Nephron progenitor cell (in vitro differentiated cells): ENCODE results near the gene ZNF654.

Experiments
- DNase-seq: peaks from one replicate; pipeline ENCODE4 v3.0.0; 2021
- H3K27ac Mint-ChIP-seq: 2 replicates; pipeline ENCODE4 v1.8.0; 2021; ENCODE audit warnings: mild to moderate bottlenecking, moderate library complexity, mixed read lengths
- H3K27me3 Mint-ChIP-seq: 2 replicates; pipeline ENCODE4 v1.8.0; 2021; ENCODE audit warnings: mild to moderate bottlenecking, low read depth, mixed read lengths; ENCODE audit not compliant: poor library complexity
- H3K36me3 Mint-ChIP-seq: 2 replicates; pipeline ENCODE4 v1.8.0; 2021; ENCODE audit warnings: low read depth, mixed read lengths
- H3K4me1 Mint-ChIP-seq: 2 replicates; pipeline ENCODE4 v1.8.0; 2021; ENCODE audit warnings: mixed read lengths
- H3K4me3 Mint-ChIP-seq: 2 replicates; pipeline ENCODE4 v1.8.0; 2021; ENCODE audit warnings: mild to moderate bottlenecking, moderate library complexity, mixed read lengths
- H3K9me3 Mint-ChIP-seq: 2 replicates; pipeline ENCODE4 v1.8.0; 2021; ENCODE audit warnings: mild to moderate bottlenecking, moderate library complexity, mixed read lengths
- TF ChIP-seq, protein P1 (sequence below): fragments of 200-600 bp; sonication (generic); IDR thresholded peaks from 2 replicates; pipeline ENCODE4 v1.5.0; 2021; ENCODE audit warnings: antibody characterized with exemption

ZNF654 gene

GRCh38 chr3:88028876-88029275, 30.2 kb upstream of the ZNF654 start:
- H3K9me3 Mint-ChIP-seq = peaks cover 43% of the 10 kb centered on the region
- no peak overlapping the region for H3K27ac Mint-ChIP-seq
- no peak overlapping the region for H3K4me3 Mint-ChIP-seq
- H3K4me1 Mint-ChIP-seq = peaks cover 6% of the 10 kb centered on the region
- H3K36me3 Mint-ChIP-seq = peaks cover 6% of the 10 kb centered on the region
- DNase-seq = no peak
- peaks cover 3% of the 10 kb centered on the region for H3K27me3 Mint-ChIP-seq
- TF ChIP-seq, protein P1, sequence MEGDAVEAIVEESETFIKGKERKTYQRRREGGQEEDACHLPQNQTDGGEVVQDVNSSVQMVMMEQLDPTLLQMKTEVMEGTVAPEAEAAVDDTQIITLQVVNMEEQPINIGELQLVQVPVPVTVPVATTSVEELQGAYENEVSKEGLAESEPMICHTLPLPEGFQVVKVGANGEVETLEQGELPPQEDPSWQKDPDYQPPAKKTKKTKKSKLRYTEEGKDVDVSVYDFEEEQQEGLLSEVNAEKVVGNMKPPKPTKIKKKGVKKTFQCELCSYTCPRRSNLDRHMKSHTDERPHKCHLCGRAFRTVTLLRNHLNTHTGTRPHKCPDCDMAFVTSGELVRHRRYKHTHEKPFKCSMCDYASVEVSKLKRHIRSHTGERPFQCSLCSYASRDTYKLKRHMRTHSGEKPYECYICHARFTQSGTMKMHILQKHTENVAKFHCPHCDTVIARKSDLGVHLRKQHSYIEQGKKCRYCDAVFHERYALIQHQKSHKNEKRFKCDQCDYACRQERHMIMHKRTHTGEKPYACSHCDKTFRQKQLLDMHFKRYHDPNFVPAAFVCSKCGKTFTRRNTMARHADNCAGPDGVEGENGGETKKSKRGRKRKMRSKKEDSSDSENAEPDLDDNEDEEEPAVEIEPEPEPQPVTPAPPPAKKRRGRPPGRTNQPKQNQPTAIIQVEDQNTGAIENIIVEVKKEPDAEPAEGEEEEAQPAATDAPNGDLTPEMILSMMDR = no peak

DNA sequence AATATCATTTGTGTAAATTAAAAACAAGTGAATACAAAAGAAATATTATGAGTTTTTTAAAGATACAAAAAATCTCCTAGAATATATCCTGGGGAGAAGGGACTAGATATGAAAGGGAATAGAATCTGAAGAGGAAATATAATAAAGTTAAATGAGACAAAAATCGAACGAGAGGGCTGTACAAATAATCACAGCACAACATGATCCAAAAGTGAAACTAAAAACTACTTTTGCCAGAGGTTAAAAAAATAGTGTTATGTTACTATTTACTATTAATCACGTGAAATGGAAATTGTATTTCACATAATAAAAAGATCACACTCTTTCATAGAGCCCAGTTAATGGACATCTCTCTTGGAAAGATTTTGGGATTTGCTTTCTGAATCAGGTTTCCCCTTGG, 28.8 kb upstream of the ZNF654 start:
- Mint-ChIP-seq H3K36me3 (peaks cover 6% of the 10 kb centered on the region), H3K27me3 (peaks cover 3% of the 10 kb centered on the region), H3K9me3 (peaks cover 38% of the 10 kb centered on the region), H3K4me1 (no peaks in the 10 kb centered on the region), H3K4me3 (no peak overlapping the region), H3K27ac (no peak overlapping the region)
- no peak for DNase-seq
- TF ChIP-seq, protein P1 = no peak

- no peaks in the 10 kb centered on the region for H3K4me1 Mint-ChIP-seq
- H3K36me3 Mint-ChIP-seq = no peaks in the 10 kb centered on the region
- H3K27me3 Mint-ChIP-seq = no peaks in the 10 kb centered on the region
- H3K4me3 Mint-ChIP-seq = no peak overlapping the region
- H3K9me3 Mint-ChIP-seq = peaks cover 23% of the 10 kb centered on the region
- TF ChIP-seq, protein P1 = no peak
- no peak for DNase-seq
- no peak overlapping the region for H3K27ac Mint-ChIP-seq
These were observed 27.4 kb upstream of the ZNF654 start for GRCh38 chr3:88031642-88032077.

- Mint-ChIP-seq H3K27me3 (no peaks in the 10 kb centered on the region), H3K4me3 (no peak overlapping the region), H3K27ac (no peak overlapping the region), H3K9me3 (peaks cover 18% of the 10 kb centered on the region), H3K4me1 (no peaks in the 10 kb centered on the region), H3K36me3 (no peaks in the 10 kb centered on the region)
- no peak for DNase-seq
- TF ChIP-seq, protein P1 = no peak
These were observed 26.8 kb upstream of the ZNF654 start for GRCh38 chr3:88032245-88032644.

DNA sequence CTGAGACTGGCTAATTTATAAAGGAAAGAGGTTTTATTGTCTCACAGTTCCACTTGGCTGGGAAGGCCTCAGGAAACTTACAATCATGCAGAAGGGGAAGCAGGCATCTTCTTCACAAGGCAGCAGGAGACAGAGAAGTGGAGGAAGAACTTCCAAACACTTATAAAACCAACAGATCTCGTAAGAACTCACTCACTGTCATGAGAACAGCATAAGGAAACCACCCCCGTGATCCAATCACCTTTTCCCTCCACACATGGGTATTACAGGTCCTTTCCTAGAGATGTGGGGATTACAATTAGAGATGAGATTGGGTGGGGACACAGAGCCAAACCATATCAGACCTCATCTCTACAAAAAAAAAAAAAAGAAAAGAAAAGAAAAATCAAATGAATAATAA, 26.0 kb upstream of the ZNF654 start:
- TF ChIP-seq, protein P1 = no peak
- no peaks in the 10 kb centered on the region for H3K36me3 Mint-ChIP-seq
- peaks cover 10% of the 10 kb centered on the region for H3K9me3 Mint-ChIP-seq
- DNase-seq = no peak
- H3K27me3 Mint-ChIP-seq = no peaks in the 10 kb centered on the region
- no peak overlapping the region for H3K4me3 Mint-ChIP-seq
- no peak overlapping the region for H3K27ac Mint-ChIP-seq
- no peaks in the 10 kb centered on the region for H3K4me1 Mint-ChIP-seq

- Mint-ChIP-seq H3K9me3 (peaks cover 5% of the 10 kb centered on the region), H3K36me3 (no peaks in the 10 kb centered on the region), H3K4me3 (no peak overlapping the region), H3K4me1 (no peaks in the 10 kb centered on the region), H3K27me3 (no peaks in the 10 kb centered on the region), H3K27ac (no peak overlapping the region)
- DNase-seq = no peak
- TF ChIP-seq, protein P1 = no peak
These were observed 25.2 kb upstream of the ZNF654 start for GRCh38 chr3:88033808-88034207.
